HG02938 (cell line): ENCODE measurements around the gene ARL2.

Experiments
- ATAC-seq: cut with Tn5 transposase; IDR thresholded peaks from one replicate; pipeline ENCODE4 v1.9.1; 2021; ENCODE audit warnings: mild to moderate bottlenecking, moderate library complexity; ENCODE audit not compliant: unreplicated experiment

ARL2 gene

DNA sequence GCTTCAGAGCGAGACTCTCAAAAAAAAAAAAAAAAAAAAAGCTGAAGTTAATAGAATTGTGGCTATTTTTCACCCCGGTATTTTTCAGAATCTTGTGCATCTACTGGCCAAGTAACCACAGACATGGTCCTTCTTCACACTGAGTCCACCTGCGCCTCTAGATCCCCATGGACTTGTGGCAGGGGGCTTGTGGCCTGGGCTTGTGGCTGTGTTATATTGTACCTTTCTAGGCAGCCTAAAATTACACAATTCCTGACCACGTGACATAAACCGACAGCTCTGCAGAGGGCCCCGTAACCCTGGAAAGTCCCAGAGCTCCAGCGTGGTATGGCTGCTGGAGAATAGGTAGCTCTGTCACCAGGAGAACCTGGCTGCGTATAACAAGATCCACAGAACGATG is 55.3 kb downstream of the ARL2 start:
- ATAC-seq: no peak
